KBM-7 (cell line): ENCODE measurements around the gene AHSP.

Experiments
- DNase-seq: peaks from one replicate; pipeline ENCODE4 v3.0.0-alpha.2; 2015
- in situ Hi-C: fragments of 300-500 bp; cut with MboI; formaldehyde crosslinking; loops from 2 replicates; pipeline ENCODE4 v1.14.3; 2020; ENCODE audit warnings: low sequenced_read_pairs, low pct_unique_long_range_greater_than_20kb, mixed read lengths

The AHSP gene

GRCh38 chr16:31577411-31577810 is 49.7 kb downstream of the AHSP start:
- no peak for DNase-seq
- in situ Hi-C loops = no loop called here
